ENCODE results near the gene KRTAP2-1. TPM values are rescaled to one million over a fixed set of nuclear protein-coding genes. Genes with fewer than 3 reads are reported as not detected.

The KRTAP2-1 gene
- total RNA-seq, 1 donor from 2014 or later = not detected

GRCh38 chr17:40997361-40997760 is 49.8 kb downstream of the KRTAP2-1 start:
- TF ChIP-seq CTCF (conservative IDR thresholded peaks at IDR 0.05; ENCODE audit: low read depth, low read length) = no peak
- no peak overlapping the region for H3K4me3 ChIP-seq (ENCODE audit: low read depth, low read length)
- no peak for DNase-seq (ENCODE audit: low read depth)

- DNase-seq (ENCODE audit: low read depth) = no peak
- H3K4me3 ChIP-seq (ENCODE audit: low read depth, low read length) = no peak overlapping the region
- TF ChIP-seq CTCF (conservative IDR thresholded peaks at IDR 0.05; ENCODE audit: low read depth, low read length) = no peak
Measured at GRCh38 chr17:40996829-40997228, 50.3 kb downstream of the KRTAP2-1 start.

Other genes with a start within 250 kb of the KRTAP2-1 start
- gene KRT28, start 247.4 kb downstream of the KRTAP2-1 start, total RNA-seq = not detected in 2 replicates
- 10.8 and 22.6 TPM in 2 replicates for gene KRT10, start 224.7 kb downstream of the KRTAP2-1 start, total RNA-seq
- not detected in 2 replicates for gene KRT12, start 180.1 kb downstream of the KRTAP2-1 start, total RNA-seq
- not detected in 2 replicates for gene KRT20, start 162.1 kb downstream of the KRTAP2-1 start, total RNA-seq
- 13.4 and 17.1 TPM in 2 replicates for gene KRT23, start 109.7 kb downstream of the KRTAP2-1 start, total RNA-seq
- gene KRT39, start 80.4 kb downstream of the KRTAP2-1 start, total RNA-seq = not detected in 2 replicates
- not detected in 2 replicates for gene KRT40, start 63.0 kb downstream of the KRTAP2-1 start, total RNA-seq
- not detected in 2 replicates for gene KRTAP3-3, start 53.2 kb downstream of the KRTAP2-1 start, total RNA-seq
- gene KRTAP3-2, start 47.4 kb downstream of the KRTAP2-1 start, total RNA-seq = not detected in 2 replicates
- not detected in 2 replicates for gene KRTAP3-1, start 38.2 kb downstream of the KRTAP2-1 start, total RNA-seq
- not detected in 2 replicates for gene KRTAP1-5, start 20.1 kb downstream of the KRTAP2-1 start, total RNA-seq
- not detected in 2 replicates for gene KRTAP1-4, start 17.1 kb downstream of the KRTAP2-1 start, total RNA-seq
- gene KRTAP1-3, start 12.4 kb downstream of the KRTAP2-1 start, total RNA-seq = not detected in 2 replicates
- not detected in 2 replicates for gene KRTAP1-1, start 5.9 kb downstream of the KRTAP2-1 start, total RNA-seq
- gene KRTAP2-2, start 7.9 kb upstream of the KRTAP2-1 start, total RNA-seq = not detected in 2 replicates
- gene KRTAP2-3, start 12.8 kb upstream of the KRTAP2-1 start, total RNA-seq = 11.6 and 26.7 TPM in 2 replicates
- not detected in 2 replicates for gene KRTAP2-4, start 18.6 kb upstream of the KRTAP2-1 start, total RNA-seq
- gene KRTAP4-7, start 36.8 kb upstream of the KRTAP2-1 start, total RNA-seq = not detected in 2 replicates
- gene KRTAP4-8, start 50.8 kb upstream of the KRTAP2-1 start, total RNA-seq = not detected in 2 replicates
- gene KRTAP4-16, start 54.9 kb upstream of the KRTAP2-1 start, total RNA-seq = not detected in 2 replicates
- gene KRTAP4-9, start 58.1 kb upstream of the KRTAP2-1 start, total RNA-seq = 0.58 TPM in 1 of 2 replicates, not detected in the other
- gene KRTAP4-11, start 71.1 kb upstream of the KRTAP2-1 start, total RNA-seq = not detected in 2 replicates
- not detected in 2 replicates for gene KRTAP4-12, start 76.9 kb upstream of the KRTAP2-1 start, total RNA-seq
- gene KRTAP4-6, start 93.2 kb upstream of the KRTAP2-1 start, total RNA-seq = not detected in 2 replicates
- not detected in 2 replicates for gene KRTAP4-5, start 102.5 kb upstream of the KRTAP2-1 start, total RNA-seq
- not detected in 2 replicates for gene KRTAP4-4, start 113.4 kb upstream of the KRTAP2-1 start, total RNA-seq
- not detected in 2 replicates for gene KRTAP4-3, start 120.9 kb upstream of the KRTAP2-1 start, total RNA-seq
- not detected in 2 replicates for gene KRTAP4-2, start 130.9 kb upstream of the KRTAP2-1 start, total RNA-seq
- not detected in 2 replicates for gene KRTAP4-1, start 137.6 kb upstream of the KRTAP2-1 start, total RNA-seq
- gene KRTAP9-1, start 142.6 kb upstream of the KRTAP2-1 start, total RNA-seq = not detected in 2 replicates
- gene KRTAP9-2, start 179.3 kb upstream of the KRTAP2-1 start, total RNA-seq = not detected in 2 replicates
- gene KRTAP9-3, start 185.1 kb upstream of the KRTAP2-1 start, total RNA-seq = not detected in 2 replicates
- not detected in 2 replicates for gene KRTAP9-8, start 190.7 kb upstream of the KRTAP2-1 start, total RNA-seq
- not detected in 2 replicates for gene KRTAP9-4, start 202.4 kb upstream of the KRTAP2-1 start, total RNA-seq
- not detected in 2 replicates for gene KRTAP9-9, start 208.1 kb upstream of the KRTAP2-1 start, total RNA-seq
- not detected in 2 replicates for gene KRTAP9-6, start 218.1 kb upstream of the KRTAP2-1 start, total RNA-seq
- gene KRTAP9-7, start 228.4 kb upstream of the KRTAP2-1 start, total RNA-seq = not detected in 2 replicates